SK-N-SH (cell line): Measurements from ENCODE around the gene LTB4R. TPM values are rescaled to one million over a fixed set of nuclear protein-coding genes. Genes with fewer than 3 reads are reported as not detected.

Experiments
- CTCF ChIA-PET: fragments of 300-600, 350-600 bp; formaldehyde crosslinking; extraction: SDS; loops from one replicate; lab custom pipeline; 2021; lab: Yijun Ruan, JAX
- POLR2A ChIA-PET: fragments of 350-600 bp; sonication (Branson Sonifier 250); formaldehyde crosslinking; extraction: SDS; loops from one replicate; lab custom pipeline; 2020; ENCODE audit warnings: antibody characterized with exemption, inconsistent platforms; lab: Yijun Ruan, JAX
- DNase-seq: peaks from one replicate; pipeline ENCODE4 v3.0.0; 2012
- H2AFZ ChIP-seq: fragments of 200-600 bp; sonication (generic); 2 replicates; pipeline ENCODE4 v1.8.1; 2016; ENCODE audit warnings: antibody characterized with exemption, mild to moderate bottlenecking, low read depth
- H3F3A ChIP-seq: fragments of 200-600 bp; sonication (generic); replicated peaks from 2 replicates; pipeline ENCODE3; 2016; ENCODE audit warnings: antibody characterized with exemption, mild to moderate bottlenecking; ENCODE audit not compliant: insufficient read depth
- H3K27ac ChIP-seq, 2 experiments: fragments of 200-500 bp in 1 of 2; fragments of 200-600 bp in 1 of 2; sonication (Bioruptor generic) in 1 of 2; sonication (generic), shearing (Covaris generic) in 1 of 2; 2 replicates each; pipeline versions ENCODE4 v1.5.1 to v1.6.1; 2014 to 2016; ENCODE audit warnings: low read depth in 2 of 2, inconsistent platforms in 1 of 2, low read length in 1 of 2, mild to moderate bottlenecking in 1 of 2, mixed read lengths in 1 of 2
- H3K27me3 ChIP-seq: fragments of 200-600 bp; sonication (generic), shearing (Covaris generic); 2 replicates; pipeline ENCODE4 v1.6.1; 2016; ENCODE audit warnings: mixed run types; ENCODE audit not compliant: insufficient read depth
- H3K36me3 ChIP-seq, 2 experiments: fragments of 200-500 bp in 1 of 2; fragments of 200-600 bp in 1 of 2; sonication (Bioruptor generic) in 1 of 2; sonication (generic) in 1 of 2; replicated peaks in 1 of 2; 2 replicates each; pipeline versions ENCODE3 to v1.5.1; 2014 to 2016; ENCODE audit warnings: low read length in 1 of 2, mild to moderate bottlenecking in 1 of 2; ENCODE audit not compliant: insufficient read depth in 2 of 2, control insufficient read depth in 1 of 2
- H3K4me1 ChIP-seq, 2 experiments: fragments of 200-500 bp in 1 of 2; fragments of 200-600 bp in 1 of 2; sonication (Bioruptor generic) in 1 of 2; sonication (generic), shearing (Covaris generic) in 1 of 2; 2 replicates each; pipeline versions ENCODE4 v1.5.1 to v1.6.1; 2014 to 2016; ENCODE audit warnings: low read depth in 1 of 2, low read length in 1 of 2, mixed run types in 1 of 2; ENCODE audit not compliant: insufficient read depth in 2 of 2, control insufficient read depth in 1 of 2
- H3K4me2 ChIP-seq: fragments of 200-600 bp; sonication (generic), shearing (Covaris generic); 2 replicates; pipeline ENCODE4 v1.6.1; 2017; ENCODE audit warnings: mixed run types
- H3K4me3 ChIP-seq, 2 experiments: fragments of 200-500 bp in 1 of 2; fragments of 200-600 bp in 1 of 2; sonication (Bioruptor generic) in 1 of 2; sonication (generic), shearing (Covaris generic) in 1 of 2; 2 replicates each; pipeline versions ENCODE4 v1.5.1 to v1.8.1; 2014 to 2016; ENCODE audit warnings: low read depth in 2 of 2, inconsistent platforms in 1 of 2, low read length in 1 of 2, mild to moderate bottlenecking in 1 of 2, mixed read lengths in 1 of 2, moderate library complexity in 1 of 2
- H3K79me2 ChIP-seq: fragments of 200-600 bp; sonication (generic); 2 replicates; pipeline ENCODE4 v1.8.1; 2017; ENCODE audit warnings: mild to moderate bottlenecking; ENCODE audit not compliant: insufficient read depth
- H3K9ac ChIP-seq: fragments of 200-600 bp; sonication (generic); 2 replicates; pipeline ENCODE4 v1.6.1; 2017; ENCODE audit warnings: mixed run types
- H3K9me2 ChIP-seq: fragments of 200-600 bp; sonication (generic); 2 replicates; pipeline ENCODE4 v1.6.1; 2017; ENCODE audit warnings: mixed run types
- H3K9me3 ChIP-seq: fragments of 200-600 bp; sonication (generic); 2 replicates; pipeline ENCODE4 v1.6.1; 2017; ENCODE audit warnings: mixed run types, mild to moderate bottlenecking, moderate library complexity
- H4K20me1 ChIP-seq: fragments of 200-600 bp; sonication (generic); 2 replicates; pipeline ENCODE4 v1.6.1; 2017; ENCODE audit warnings: mild to moderate bottlenecking, mixed run types; ENCODE audit not compliant: insufficient read depth
- CTCF ChIP-seq: fragments of 200-600 bp; sonication (generic); IDR thresholded peaks from 2 replicates; pipeline ENCODE4 v1.6.1; 2017; ENCODE audit warnings: antibody characterized with exemption, mild to moderate bottlenecking, moderate library complexity
- ELF1 ChIP-seq: IDR thresholded peaks from 2 replicates; pipeline ENCODE4 v1.4.0; 2012
- FOSL2 ChIP-seq: IDR thresholded peaks from 2 replicates; pipeline ENCODE4 v1.4.0; 2012; ENCODE audit warnings: low read depth, mild to moderate bottlenecking, moderate library complexity, borderline replicate concordance
- FOXM1 ChIP-seq: IDR thresholded peaks from 2 replicates; pipeline ENCODE4 v1.4.0; 2012; ENCODE audit warnings: low read depth, mild to moderate bottlenecking
- GABPA ChIP-seq: IDR thresholded peaks from 2 replicates; pipeline ENCODE4 v1.4.0; 2012; ENCODE audit warnings: low read depth, mild to moderate bottlenecking
- JUND ChIP-seq: IDR thresholded peaks from 2 replicates; pipeline ENCODE4 v1.4.0; 2012
- MEF2A ChIP-seq: IDR thresholded peaks from 2 replicates; pipeline ENCODE4 v1.4.0; 2012; ENCODE audit warnings: low read depth, borderline replicate concordance
- MXI1 ChIP-seq: IDR thresholded peaks from 2 replicates; pipeline ENCODE4 v1.6.1; 2012; ENCODE audit warnings: mild to moderate bottlenecking, low read depth, low read length, improper control_type of control experiment
- POLR2AphosphoS5 ChIP-seq: IDR thresholded peaks from 2 replicates; pipeline ENCODE4 v1.6.1; 2012; ENCODE audit warnings: low read depth, low read length
- RAD21 ChIP-seq: IDR thresholded peaks from 2 replicates; pipeline ENCODE4 v1.6.1; 2012; ENCODE audit warnings: mild to moderate bottlenecking, low read length
- RCOR1 ChIP-seq: fragments of 150-350 bp; IDR thresholded peaks from 2 replicates; pipeline ENCODE4 v1.6.1; 2017; ENCODE audit warnings: antibody characterized with exemption, low read length
- RFX5 ChIP-seq: IDR thresholded peaks from 2 replicates; pipeline ENCODE4 v1.6.1; 2012; ENCODE audit warnings: mild to moderate bottlenecking, improper control_type of control experiment, low read length
- SIN3A ChIP-seq: IDR thresholded peaks from 2 replicates; pipeline ENCODE4 v1.6.1; 2012; ENCODE audit warnings: low read depth, mild to moderate bottlenecking, low read length, moderate library complexity, borderline replicate concordance
- USF2 ChIP-seq: fragments of 150-350 bp; IDR thresholded peaks from 2 replicates; pipeline ENCODE4 v1.6.1; 2017; ENCODE audit warnings: antibody characterized with exemption, low read length, low read depth, borderline replicate concordance
- WGBS: methylation state at CpG from one replicate; pipeline ENCODE4 v1.1.6; 2017; ENCODE audit warnings: low lambda C conversion rate; 5-methylcytosine and 5-hydroxymethylcytosine counted together
- polyA plus RNA-seq, 3 experiments: library from polyadenylated mRNA; depleted of rRNA; stranded (reverse); fragments of >200 nt; gene quantifications; 2 replicates each; pipeline ENCODE4 v1.2.3, GENCODE V29; 2012
- TF ChIP-seq, protein P1 (sequence below): fragments of 150-350 bp; IDR thresholded peaks from 2 replicates; pipeline ENCODE4 v1.6.1; 2016; ENCODE audit warnings: mild to moderate bottlenecking, low read depth, low read length
- TF ChIP-seq, protein P2 (sequence below): IDR thresholded peaks from 2 replicates; pipeline ENCODE4 v1.4.0; 2012; ENCODE audit warnings: low read depth, borderline replicate concordance

The LTB4R gene
- polyA plus RNA-seq, 1 of the 3 experiments (the other 2 are of a cell fraction) = 11.9 TPM

GRCh38 chr14:24304019-24304387 lies 7.3 kb upstream of the LTB4R start:
- WGBS = 95% methylated on average over 10 of the region's 11 CpGs
- no peak overlapping the region for H3K4me3 ChIP-seq
- H3K9ac ChIP-seq = no peak overlapping the region
- no peaks in the 10 kb centered on the region for H3K27me3 ChIP-seq
- H3K4me1 ChIP-seq = peaks cover 6 to 13% of the 10 kb centered on the region in 2 experiments; a peak in 3 of 4 replicates
- ChIA-PET POLR2A (no interaction called here), CTCF (interaction anchor here (0.8 to 6.4 kb wide), 3 partner anchors 9 to 62 kb away, joined by 4 to 66 read pairs (median 5); partner anchors contain the start of gene TINF2)
- H3K27ac ChIP-seq = no peak overlapping the region
- H3F3A ChIP-seq = peaks cover 4% of the 10 kb centered on the region
- TF ChIP-seq RFX5 (no peak), MEF2A (no peak), USF2 (no peak), MXI1 (no peak), RAD21 (no peak), POLR2AphosphoS5 (no peak), FOXM1 (no peak), RCOR1 (no peak), FOSL2 (no peak), JUND (no peak), ELF1 (no peak), SIN3A (no peak), GABPA (no peak), CTCF (no peak)
- TF ChIP-seq, protein P1, sequence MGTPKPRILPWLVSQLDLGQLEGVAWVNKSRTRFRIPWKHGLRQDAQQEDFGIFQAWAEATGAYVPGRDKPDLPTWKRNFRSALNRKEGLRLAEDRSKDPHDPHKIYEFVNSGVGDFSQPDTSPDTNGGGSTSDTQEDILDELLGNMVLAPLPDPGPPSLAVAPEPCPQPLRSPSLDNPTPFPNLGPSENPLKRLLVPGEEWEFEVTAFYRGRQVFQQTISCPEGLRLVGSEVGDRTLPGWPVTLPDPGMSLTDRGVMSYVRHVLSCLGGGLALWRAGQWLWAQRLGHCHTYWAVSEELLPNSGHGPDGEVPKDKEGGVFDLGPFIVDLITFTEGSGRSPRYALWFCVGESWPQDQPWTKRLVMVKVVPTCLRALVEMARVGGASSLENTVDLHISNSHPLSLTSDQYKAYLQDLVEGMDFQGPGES = no peak
- TF ChIP-seq, protein P2, sequence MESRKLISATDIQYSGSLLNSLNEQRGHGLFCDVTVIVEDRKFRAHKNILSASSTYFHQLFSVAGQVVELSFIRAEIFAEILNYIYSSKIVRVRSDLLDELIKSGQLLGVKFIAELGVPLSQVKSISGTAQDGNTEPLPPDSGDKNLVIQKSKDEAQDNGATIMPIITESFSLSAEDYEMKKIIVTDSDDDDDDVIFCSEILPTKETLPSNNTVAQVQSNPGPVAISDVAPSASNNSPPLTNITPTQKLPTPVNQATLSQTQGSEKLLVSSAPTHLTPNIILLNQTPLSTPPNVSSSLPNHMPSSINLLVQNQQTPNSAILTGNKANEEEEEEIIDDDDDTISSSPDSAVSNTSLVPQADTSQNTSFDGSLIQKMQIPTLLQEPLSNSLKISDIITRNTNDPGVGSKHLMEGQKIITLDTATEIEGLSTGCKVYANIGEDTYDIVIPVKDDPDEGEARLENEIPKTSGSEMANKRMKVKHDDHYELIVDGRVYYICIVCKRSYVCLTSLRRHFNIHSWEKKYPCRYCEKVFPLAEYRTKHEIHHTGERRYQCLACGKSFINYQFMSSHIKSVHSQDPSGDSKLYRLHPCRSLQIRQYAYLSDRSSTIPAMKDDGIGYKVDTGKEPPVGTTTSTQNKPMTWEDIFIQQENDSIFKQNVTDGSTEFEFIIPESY = no peak
- TF ChIP-seq, all 33 proteins: peak for 0
- no peaks in the 10 kb centered on the region for H4K20me1 ChIP-seq
- no peaks in the 10 kb centered on the region for H3K9me2 ChIP-seq
- no peaks in the 10 kb centered on the region for H3K9me3 ChIP-seq
- H3K79me2 ChIP-seq = peaks cover 28% of the 10 kb centered on the region
- H2AFZ ChIP-seq = no peak overlapping the region
- H3K36me3 ChIP-seq = peaks cover 33 to 68% of the 10 kb centered on the region in 2 experiments
- H3K4me2 ChIP-seq = no peak overlapping the region
- no peak for DNase-seq
